Gastrocnemius medialis (tissue), 4 donors: ENCODE data around the gene NANOS3. TPM values are rescaled to one million over a fixed set of nuclear protein-coding genes. Genes with fewer than 3 reads are reported as not detected.

Experiments used
- ATAC-seq, 2 donors: fragments of 150-250 bp; one replicate each; pipeline ENCODE4 v1.9.1; 2016
- DNase-seq, 2 donors: peaks; one replicate each; pipeline ENCODE4 v3.0.0-alpha.2; 2019
- H3K27ac ChIP-seq, 4 donors: fragments of 200-600 bp; sonication (generic); 1 replicate in 1 of 4; 2 replicates in 3 of 4; pipeline ENCODE4 v1.5.1; 2016 to 2018; ENCODE audit warnings: mild to moderate bottlenecking in 2 of 4, moderate library complexity in 1 of 4
- H3K27me3 ChIP-seq, 3 donors: fragments of 200-600 bp; sonication (generic) in 2 of 3; 1 replicate in 1 of 3; 2 replicates in 2 of 3; pipeline versions ENCODE4 v1.5.1 to v1.6.0; 2016 to 2019; ENCODE audit warnings: mild to moderate bottlenecking in 1 of 3, moderate library complexity in 1 of 3
- H3K36me3 ChIP-seq, 2 donors: fragments of 200-600 bp; sonication (generic) in 1 of 2; one replicate each; pipeline ENCODE4 v1.5.1; 2017 to 2018
- H3K4me1 ChIP-seq, 2 donors: fragments of 200-600 bp; sonication (generic) in 1 of 2; one replicate each; pipeline ENCODE4 v1.5.1; 2016 to 2017; ENCODE audit warnings: mild to moderate bottlenecking in 2 of 2
- H3K4me3 ChIP-seq, 4 donors: fragments of 200-600 bp; sonication (generic) in 3 of 4; 1 replicate in 1 of 4; 2 replicates in 3 of 4; pipeline ENCODE4 v1.5.1; 2016 to 2019; ENCODE audit warnings: mild to moderate bottlenecking in 2 of 4
- H3K9me3 ChIP-seq, 3 donors: fragments of 200-600 bp; sonication (generic) in 2 of 3; 1 replicate in 1 of 3; 2 replicates in 2 of 3; pipeline ENCODE4 v1.5.1; 2016 to 2019
- POLR2A ChIP-seq, 2 donors: fragments of 450-650 bp; IDR thresholded peaks; one replicate each; pipeline ENCODE4 v1.6.1; 2017; ENCODE audit warnings: antibody characterized with exemption in 2 of 2, mild to moderate bottlenecking in 2 of 2, moderate library complexity in 2 of 2
- in situ Hi-C, 4 donors: fragments of 200-750 bp; cut with MboI; loops; one replicate each; pipeline versions ENCODE4 v1.15.0 to v1.8.0; 2017; ENCODE audit warnings: low sequenced_read_pairs in 4 of 4
- intact Hi-C: fragments of 100-400 bp; cut with DNase I; formaldehyde crosslinking; loops from one replicate; pipeline ENCODE4 v1.15.1; 2023; ENCODE audit warnings: low total_unique reads
- total RNA-seq, 4 donors: library from RNA; depleted of rRNA; stranded (reverse); fragments of >200 nt; gene quantifications; one replicate each; pipeline versions ENCODE4 v1.1.0 to v1.2.3, GENCODE V29; 2016
- TF ChIP-seq, protein P1 (sequence below), 5 experiments: fragments of 450-650 bp in 3 of 5; fragments of 200-600 bp in 2 of 5; sonication (generic) in 2 of 5; IDR thresholded peaks in 4 of 5; conservative IDR thresholded peaks in 1 of 5; 1 replicate in 4 of 5; 2 replicates in 1 of 5; pipeline ENCODE4 v1.5.1; 2016 to 2019; ENCODE audit warnings: antibody characterized with exemption in 5 of 5, mild to moderate bottlenecking in 3 of 5, moderate library complexity in 3 of 5

The NANOS3 gene
- total RNA-seq, 4 donors from 2014 or later, result not detected

DNA sequence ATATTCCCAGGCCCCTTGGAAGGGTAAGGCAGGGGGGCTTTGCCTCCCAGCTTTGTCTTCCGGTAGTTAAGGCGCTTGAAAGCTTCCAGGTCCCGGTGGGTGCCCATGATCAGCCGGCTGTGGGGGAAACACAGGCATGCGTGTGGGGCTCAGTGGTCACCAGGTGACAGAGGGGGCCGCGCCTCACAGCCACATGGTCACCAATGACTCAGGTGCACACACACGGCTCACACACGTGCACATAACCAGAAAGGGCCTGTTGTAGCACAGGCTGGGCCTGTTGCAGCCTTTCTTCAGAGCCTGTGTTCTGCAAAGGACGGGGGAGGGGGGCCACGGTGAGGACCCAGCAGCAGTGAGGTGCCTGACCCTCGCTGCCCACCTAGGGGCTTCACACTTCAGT, 5.9 kb downstream of the NANOS3 start:
- Histone ChIP-seq H3K27me3 (no peaks in the 10 kb centered on the region), H3K27ac (no peak overlapping the region), H3K4me3 (no peak overlapping the region), H3K9me3 (no peaks in the 10 kb centered on the region), H3K4me1 (peaks cover 13 to 17% of the 10 kb centered on the region in 2 donors), H3K36me3 (no peaks in the 10 kb centered on the region)
- intact Hi-C loops (loop anchor here (5.0 kb wide), 1 partner anchor 254 kb away; the partner anchor contains the start of gene ASF1B), in situ Hi-C loops (loop anchor here (10.0 to 25.0 kb wide), 3 partner anchors 162 to 479 kb away; no protein-coding TSS in a partner anchor)
- ATAC-seq (no peak), DNase-seq (no peak)
- no peak for TF ChIP-seq POLR2A (IDR thresholded peaks at IDR 0.05)
- TF ChIP-seq, protein P1, sequence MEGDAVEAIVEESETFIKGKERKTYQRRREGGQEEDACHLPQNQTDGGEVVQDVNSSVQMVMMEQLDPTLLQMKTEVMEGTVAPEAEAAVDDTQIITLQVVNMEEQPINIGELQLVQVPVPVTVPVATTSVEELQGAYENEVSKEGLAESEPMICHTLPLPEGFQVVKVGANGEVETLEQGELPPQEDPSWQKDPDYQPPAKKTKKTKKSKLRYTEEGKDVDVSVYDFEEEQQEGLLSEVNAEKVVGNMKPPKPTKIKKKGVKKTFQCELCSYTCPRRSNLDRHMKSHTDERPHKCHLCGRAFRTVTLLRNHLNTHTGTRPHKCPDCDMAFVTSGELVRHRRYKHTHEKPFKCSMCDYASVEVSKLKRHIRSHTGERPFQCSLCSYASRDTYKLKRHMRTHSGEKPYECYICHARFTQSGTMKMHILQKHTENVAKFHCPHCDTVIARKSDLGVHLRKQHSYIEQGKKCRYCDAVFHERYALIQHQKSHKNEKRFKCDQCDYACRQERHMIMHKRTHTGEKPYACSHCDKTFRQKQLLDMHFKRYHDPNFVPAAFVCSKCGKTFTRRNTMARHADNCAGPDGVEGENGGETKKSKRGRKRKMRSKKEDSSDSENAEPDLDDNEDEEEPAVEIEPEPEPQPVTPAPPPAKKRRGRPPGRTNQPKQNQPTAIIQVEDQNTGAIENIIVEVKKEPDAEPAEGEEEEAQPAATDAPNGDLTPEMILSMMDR (IDR thresholded peaks at IDR 0.05 in 4 of 5, conservative IDR thresholded peaks at IDR 0.05 in 1 of 5), result no peak

- peaks cover 13 to 17% of the 10 kb centered on the region in 2 donors for H3K4me1 ChIP-seq
- no peak for ATAC-seq
- TF ChIP-seq, protein P1 (IDR thresholded peaks at IDR 0.05 in 4 of 5, conservative IDR thresholded peaks at IDR 0.05 in 1 of 5), result no peak
- no peak for TF ChIP-seq POLR2A (IDR thresholded peaks at IDR 0.05)
- intact Hi-C loops, result loop anchor here (5.0 kb wide), 1 partner anchor 254 kb away; the partner anchor contains the start of gene ASF1B
- H3K9me3 ChIP-seq, result no peaks in the 10 kb centered on the region
- H3K4me3 ChIP-seq, result no peak overlapping the region
- H3K36me3 ChIP-seq, result no peaks in the 10 kb centered on the region
- no peak for DNase-seq
- in situ Hi-C loops, result loop anchor here (10.0 to 25.0 kb wide), 3 partner anchors 161 to 479 kb away; no protein-coding TSS in a partner anchor
- no peaks in the 10 kb centered on the region for H3K27me3 ChIP-seq
- no peak overlapping the region for H3K27ac ChIP-seq
Observed at GRCh38 chr19:13883516-13884064, 6.7 kb downstream of the NANOS3 start.

GRCh38 chr19:13884726-13885591, 8.0 kb downstream of the NANOS3 start:
- H3K4me1 ChIP-seq, result peaks cover 10 to 11% of the 10 kb centered on the region in 2 donors
- no peak for ATAC-seq
- in situ Hi-C loops (loop anchor here (10.0 to 25.0 kb wide), 3 partner anchors 160 to 477 kb away; no protein-coding TSS in a partner anchor), intact Hi-C loops (loop anchor here (5.0 kb wide), 1 partner anchor 252 kb away; the partner anchor contains the start of gene ASF1B)
- H3K27me3 ChIP-seq, result no peaks in the 10 kb centered on the region
- no peak overlapping the region for H3K4me3 ChIP-seq
- no peak for TF ChIP-seq POLR2A (IDR thresholded peaks at IDR 0.05)
- TF ChIP-seq, protein P1 (IDR thresholded peaks at IDR 0.05 in 4 of 5, conservative IDR thresholded peaks at IDR 0.05 in 1 of 5), result no peak
- H3K36me3 ChIP-seq, result no peaks in the 10 kb centered on the region
- H3K9me3 ChIP-seq, result no peaks in the 10 kb centered on the region
- no peak for DNase-seq
- no peak overlapping the region for H3K27ac ChIP-seq

- TF ChIP-seq, protein P1 (IDR thresholded peaks at IDR 0.05 in 4 of 5, conservative IDR thresholded peaks at IDR 0.05 in 1 of 5), result no peak
- Histone ChIP-seq H3K9me3 (no peaks in the 10 kb centered on the region), H3K4me3 (no peak overlapping the region), H3K27me3 (no peaks in the 10 kb centered on the region), H3K36me3 (no peaks in the 10 kb centered on the region), H3K4me1 (peaks cover 3 to 4% of the 10 kb centered on the region in 2 donors), H3K27ac (no peak overlapping the region)
- intact Hi-C loops, result no loop called here
- ATAC-seq (no peak), DNase-seq (no peak)
- in situ Hi-C loops, result loop anchor here (10.0 to 25.0 kb wide), 3 partner anchors 159 to 476 kb away; no protein-coding TSS in a partner anchor
Observed at GRCh38 chr19:13885826-13886365, 9.0 kb downstream of the NANOS3 start.
